ENCODE results near the gene PAK1. TPM values are rescaled to one million over a fixed set of nuclear protein-coding genes. Genes with fewer than 3 reads are reported as not detected.
A peak's percentile ranks its signal among the peaks of the same experiment; 100 is the strongest.
"Not testable (repeated sequence)": the region's sequence is repeated elsewhere in the genome, so short reads cannot be mapped to it uniquely, and the experiment has no call there.

The PAK1 gene
- total RNA-seq, 1 donor: 56.2 TPM

DNA sequence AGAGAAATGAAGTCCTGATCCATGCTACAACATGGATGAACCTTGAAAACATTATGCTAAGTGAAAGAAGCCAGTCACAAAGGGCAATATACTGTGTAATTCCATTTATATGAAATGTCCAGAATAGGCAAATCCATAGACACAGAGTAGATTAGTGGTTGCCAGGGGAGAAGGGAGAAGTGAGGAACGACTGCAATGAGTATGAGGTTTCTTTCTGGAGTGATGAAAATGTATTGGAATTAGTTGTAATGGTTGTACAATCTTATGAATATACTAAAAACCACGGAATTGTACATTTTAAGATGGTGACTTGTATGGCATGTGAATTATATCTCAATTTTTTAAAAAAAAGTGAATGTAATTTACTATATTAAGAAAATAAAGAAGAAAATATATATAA lies 89.3 kb downstream of the PAK1 start:
- H3K4me3 ChIP-seq (ENCODE audit: low read depth, low read length): no peak overlapping the region
- no peak for DNase-seq (ENCODE audit: low read depth)
- TF ChIP-seq, protein P1, sequence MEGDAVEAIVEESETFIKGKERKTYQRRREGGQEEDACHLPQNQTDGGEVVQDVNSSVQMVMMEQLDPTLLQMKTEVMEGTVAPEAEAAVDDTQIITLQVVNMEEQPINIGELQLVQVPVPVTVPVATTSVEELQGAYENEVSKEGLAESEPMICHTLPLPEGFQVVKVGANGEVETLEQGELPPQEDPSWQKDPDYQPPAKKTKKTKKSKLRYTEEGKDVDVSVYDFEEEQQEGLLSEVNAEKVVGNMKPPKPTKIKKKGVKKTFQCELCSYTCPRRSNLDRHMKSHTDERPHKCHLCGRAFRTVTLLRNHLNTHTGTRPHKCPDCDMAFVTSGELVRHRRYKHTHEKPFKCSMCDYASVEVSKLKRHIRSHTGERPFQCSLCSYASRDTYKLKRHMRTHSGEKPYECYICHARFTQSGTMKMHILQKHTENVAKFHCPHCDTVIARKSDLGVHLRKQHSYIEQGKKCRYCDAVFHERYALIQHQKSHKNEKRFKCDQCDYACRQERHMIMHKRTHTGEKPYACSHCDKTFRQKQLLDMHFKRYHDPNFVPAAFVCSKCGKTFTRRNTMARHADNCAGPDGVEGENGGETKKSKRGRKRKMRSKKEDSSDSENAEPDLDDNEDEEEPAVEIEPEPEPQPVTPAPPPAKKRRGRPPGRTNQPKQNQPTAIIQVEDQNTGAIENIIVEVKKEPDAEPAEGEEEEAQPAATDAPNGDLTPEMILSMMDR (IDR thresholded peaks at IDR 0.05; ENCODE audit: insufficient read depth, low read length): no peak

DNA sequence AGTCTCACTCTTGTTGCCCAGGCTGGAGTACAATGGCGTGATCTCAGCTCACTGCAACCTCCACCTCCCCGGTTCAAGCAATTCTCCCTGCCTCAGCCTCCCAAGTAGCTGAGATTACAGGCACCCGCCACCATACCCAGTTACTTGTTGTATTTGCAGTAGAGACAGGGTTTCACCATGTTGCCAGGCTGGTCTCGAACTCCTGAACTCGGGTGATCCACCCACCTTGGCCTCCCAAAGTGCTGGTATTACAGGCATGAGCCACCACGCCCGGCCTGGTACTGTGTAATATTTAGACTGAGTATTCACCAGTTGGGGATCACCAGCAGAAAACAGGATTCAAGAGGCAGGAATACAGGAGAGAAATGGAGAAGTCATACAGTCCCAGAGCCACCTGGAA lies 90.5 kb downstream of the PAK1 start:
- not testable (repeated sequence) for DNase-seq (ENCODE audit: low read depth); H3K4me3 ChIP-seq (ENCODE audit: low read depth, low read length)

DNA sequence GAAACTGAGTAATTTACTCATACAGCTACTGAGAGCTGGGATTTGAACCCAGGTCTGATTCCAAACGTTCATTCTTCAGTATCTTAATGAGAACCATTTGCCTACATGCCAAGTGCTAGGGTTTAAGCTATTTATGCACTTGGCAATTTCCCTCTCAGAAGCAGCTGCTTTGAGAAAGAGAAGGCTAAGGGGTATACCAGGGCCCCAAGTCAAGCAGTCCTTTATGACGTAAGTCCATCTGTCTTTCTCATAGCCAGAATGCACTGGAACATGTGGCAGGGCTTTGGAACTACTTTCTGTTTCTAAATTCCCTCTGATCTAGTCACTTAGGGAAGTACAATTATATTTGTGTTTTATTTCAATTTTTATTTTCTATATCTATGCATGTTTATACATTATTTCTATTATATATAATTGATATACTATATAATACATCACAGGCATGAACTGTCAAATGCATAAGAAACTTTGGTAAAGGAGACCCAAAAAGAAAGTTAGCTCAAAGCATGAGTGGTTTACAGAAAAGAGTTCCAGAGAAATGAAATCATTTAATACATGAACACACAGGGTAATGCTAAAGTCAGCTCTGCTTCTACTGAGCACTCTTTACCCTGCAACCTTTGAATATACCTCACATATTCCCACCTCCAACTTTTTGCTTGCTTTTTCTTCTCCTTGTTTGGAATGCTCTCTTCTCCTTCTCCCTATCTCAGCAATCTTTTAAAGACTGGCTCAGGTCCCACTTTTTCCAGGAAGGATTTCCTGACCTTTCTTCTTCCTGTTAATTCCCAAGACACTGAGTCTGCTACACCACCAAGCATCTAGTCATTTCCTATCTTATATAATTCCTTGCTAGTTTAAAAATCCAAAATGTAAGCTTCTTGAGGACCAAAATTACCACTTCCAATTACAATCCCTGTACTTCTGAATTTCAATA lies 91.9 kb downstream of the PAK1 start:
- peak; percentile 76 for DNase-seq (ENCODE audit: low read depth)
- TF ChIP-seq, protein P1 (IDR thresholded peaks at IDR 0.05; ENCODE audit: insufficient read depth, low read length): no peak
- no peak overlapping the region for H3K4me3 ChIP-seq (ENCODE audit: low read depth, low read length)

DNA sequence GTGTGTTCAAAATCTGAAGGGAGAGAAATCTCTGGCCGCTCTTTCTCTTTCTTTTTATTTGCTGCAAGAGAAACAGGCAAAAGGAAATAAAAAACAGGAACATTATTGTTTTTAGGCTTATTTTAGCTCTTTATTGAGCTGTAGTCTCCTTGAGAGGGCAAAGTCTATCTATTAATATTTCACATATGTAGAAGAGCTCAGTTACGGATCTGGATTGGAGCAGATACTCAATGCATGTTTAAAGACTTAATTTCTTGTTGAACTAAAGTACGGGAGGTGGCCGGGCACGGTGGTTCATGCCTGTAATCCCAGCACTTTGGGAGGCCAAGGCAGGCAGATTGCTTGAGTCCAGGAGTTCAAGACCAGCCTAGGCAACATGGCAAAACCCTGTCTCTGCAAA lies 94.0 kb downstream of the PAK1 start:
- TF ChIP-seq, protein P1 (IDR thresholded peaks at IDR 0.05; ENCODE audit: insufficient read depth, low read length): no peak
- DNase-seq (ENCODE audit: low read depth): no peak

DNA sequence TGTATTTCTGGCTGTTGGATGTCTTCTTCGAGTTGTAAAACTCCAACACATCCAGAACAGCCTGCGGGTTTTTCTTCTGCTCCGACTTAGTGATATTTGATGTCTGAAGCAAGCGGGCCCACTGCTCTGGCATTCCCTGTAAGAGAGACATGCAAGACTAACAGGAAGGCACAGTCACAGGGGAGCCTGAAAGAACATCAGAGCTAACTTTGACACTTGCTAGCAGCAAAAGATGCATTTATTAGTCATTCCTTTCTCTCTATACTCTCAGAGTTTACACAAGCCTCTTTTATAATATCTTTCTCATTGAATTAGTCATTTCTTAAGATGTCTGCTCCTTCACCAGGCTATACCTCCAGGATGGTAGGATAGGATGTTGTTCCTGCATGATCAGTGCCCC lies 94.6 kb downstream of the PAK1 start:
- no peak overlapping the region for H3K4me3 ChIP-seq (ENCODE audit: low read depth, low read length)
- TF ChIP-seq, protein P1 (IDR thresholded peaks at IDR 0.05; ENCODE audit: insufficient read depth, low read length): no peak
- DNase-seq (ENCODE audit: low read depth): no peak

More for the DNA sequence above, 94.0 kb downstream of the PAK1 start:
- no peak overlapping the region for H3K4me3 ChIP-seq (ENCODE audit: low read depth, low read length)

DNA sequence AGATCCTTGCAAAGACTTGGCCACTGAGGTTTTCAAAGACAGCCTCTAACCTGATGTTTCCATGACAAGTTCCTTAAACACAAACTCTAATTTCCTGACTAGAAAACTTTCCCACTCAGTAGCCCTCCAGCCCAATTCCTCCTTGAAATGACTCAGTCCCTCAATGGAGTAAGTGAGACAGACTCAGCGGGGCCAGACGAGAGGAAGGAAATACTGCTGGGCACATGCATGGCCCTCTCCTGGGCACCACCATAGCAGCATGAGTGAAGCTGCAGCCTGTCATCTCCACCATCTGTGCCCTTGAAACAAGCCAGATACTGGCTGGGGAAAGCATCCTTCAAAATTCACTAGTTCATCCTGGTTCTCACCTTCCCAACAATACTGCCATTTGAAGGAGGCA lies 96.2 kb downstream of the PAK1 start:
- no peak overlapping the region for H3K4me3 ChIP-seq (ENCODE audit: low read depth, low read length)
- TF ChIP-seq, protein P1 (IDR thresholded peaks at IDR 0.05; ENCODE audit: insufficient read depth, low read length): no peak
- DNase-seq (ENCODE audit: low read depth): no peak

DNA sequence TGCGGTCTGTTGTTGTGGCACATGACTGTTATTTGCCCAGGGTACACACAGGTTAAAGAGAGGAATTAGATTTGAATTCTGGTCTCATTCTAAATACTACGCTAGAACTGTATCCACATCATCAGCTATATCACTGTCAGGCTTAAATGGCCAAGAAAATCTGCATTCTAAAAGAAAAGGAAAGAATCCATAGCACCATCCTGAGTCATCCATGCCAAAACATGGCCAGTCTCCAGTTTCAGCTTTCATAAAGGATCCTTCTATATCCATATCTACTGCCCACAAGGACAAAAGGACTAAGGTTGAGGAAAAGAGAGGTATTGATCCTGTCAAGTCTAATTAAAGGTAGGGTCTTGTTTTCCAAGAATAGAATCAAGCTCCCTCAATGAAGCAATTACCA lies 98.8 kb downstream of the PAK1 start:
- DNase-seq (ENCODE audit: low read depth): peak; percentile 44
- TF ChIP-seq, protein P1 (IDR thresholded peaks at IDR 0.05; ENCODE audit: insufficient read depth, low read length): no peak
- H3K4me3 ChIP-seq (ENCODE audit: low read depth, low read length): no peak overlapping the region

Measured in fibroblast of the aortic adventitia (primary cell).